ENCODE measurements around the gene SSH2.

Gene SSH2

DNA sequence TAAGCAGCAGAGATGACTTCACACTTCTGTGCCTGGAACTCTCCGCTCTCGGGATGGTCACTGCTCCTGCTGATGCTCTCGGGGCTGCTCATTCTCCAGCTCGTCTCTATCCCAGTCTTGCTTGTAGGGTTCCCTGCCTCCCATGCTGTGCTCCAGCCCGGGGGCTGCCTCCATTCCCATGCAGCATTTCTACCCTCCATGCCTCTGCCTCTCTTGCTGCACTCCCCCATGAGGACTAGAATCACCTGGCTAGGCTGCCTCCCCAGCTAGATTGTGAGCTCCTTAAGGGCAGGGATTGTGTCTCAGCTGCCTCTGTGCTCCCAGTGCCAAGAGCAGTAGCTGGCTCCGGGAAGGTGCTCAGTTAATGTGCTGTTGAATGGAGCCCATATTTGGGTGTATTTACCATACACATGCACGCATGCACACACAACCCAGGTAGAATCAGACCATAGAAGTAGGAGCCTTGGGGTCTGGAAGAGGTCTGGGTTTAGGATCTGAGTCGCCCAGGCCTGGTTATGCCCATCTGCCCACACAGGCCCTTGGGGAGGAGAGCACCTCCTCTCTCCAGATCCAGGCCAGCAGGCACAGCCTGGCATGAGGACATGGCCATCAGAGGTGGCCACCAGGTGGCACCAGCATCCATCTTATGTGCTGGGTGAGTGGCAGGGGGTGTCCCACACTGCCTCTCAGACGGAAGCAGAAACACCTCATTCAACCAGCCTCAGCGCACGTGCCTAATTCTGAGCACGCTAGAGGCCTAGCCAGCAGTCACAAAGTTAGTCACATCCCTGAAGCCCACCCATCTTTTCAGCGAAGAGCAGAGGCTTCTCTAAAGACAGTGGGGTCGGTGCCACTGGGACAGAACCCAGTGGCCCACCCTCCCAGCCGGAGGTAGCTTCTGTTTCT lies 349.9 kb downstream of the SSH2 start (continued):
- no peak for TF ChIP-seq ZNF747 (tag by site-specific recombination; IDR thresholded peaks at IDR 0.05)
- TF ChIP-seq ZNF654 (tag by site-specific recombination; IDR thresholded peaks at IDR 0.05; ENCODE audit: low read depth): peak; percentile 85
- no peak for TF ChIP-seq ZBTB21 (tag by site-specific recombination; IDR thresholded peaks at IDR 0.05)
- TF ChIP-seq KLF8 (tag by site-specific recombination; IDR thresholded peaks at IDR 0.05): no peak
- TF ChIP-seq, protein P1, sequence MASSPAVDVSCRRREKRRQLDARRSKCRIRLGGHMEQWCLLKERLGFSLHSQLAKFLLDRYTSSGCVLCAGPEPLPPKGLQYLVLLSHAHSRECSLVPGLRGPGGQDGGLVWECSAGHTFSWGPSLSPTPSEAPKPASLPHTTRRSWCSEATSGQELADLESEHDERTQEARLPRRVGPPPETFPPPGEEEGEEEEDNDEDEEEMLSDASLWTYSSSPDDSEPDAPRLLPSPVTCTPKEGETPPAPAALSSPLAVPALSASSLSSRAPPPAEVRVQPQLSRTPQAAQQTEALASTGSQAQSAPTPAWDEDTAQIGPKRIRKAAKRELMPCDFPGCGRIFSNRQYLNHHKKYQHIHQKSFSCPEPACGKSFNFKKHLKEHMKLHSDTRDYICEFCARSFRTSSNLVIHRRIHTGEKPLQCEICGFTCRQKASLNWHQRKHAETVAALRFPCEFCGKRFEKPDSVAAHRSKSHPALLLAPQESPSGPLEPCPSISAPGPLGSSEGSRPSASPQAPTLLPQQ (tag by site-specific recombination; IDR thresholded peaks at IDR 0.05): peak; percentile 36; the same call in 1 of the 2 replicates
- TF ChIP-seq GLIS2 (tag by site-specific recombination; IDR thresholded peaks at IDR 0.05): peak; percentile 95
- no peak for TF ChIP-seq ZNF223 (tag by site-specific recombination; IDR thresholded peaks at IDR 0.05)
- TF ChIP-seq, protein P2, sequence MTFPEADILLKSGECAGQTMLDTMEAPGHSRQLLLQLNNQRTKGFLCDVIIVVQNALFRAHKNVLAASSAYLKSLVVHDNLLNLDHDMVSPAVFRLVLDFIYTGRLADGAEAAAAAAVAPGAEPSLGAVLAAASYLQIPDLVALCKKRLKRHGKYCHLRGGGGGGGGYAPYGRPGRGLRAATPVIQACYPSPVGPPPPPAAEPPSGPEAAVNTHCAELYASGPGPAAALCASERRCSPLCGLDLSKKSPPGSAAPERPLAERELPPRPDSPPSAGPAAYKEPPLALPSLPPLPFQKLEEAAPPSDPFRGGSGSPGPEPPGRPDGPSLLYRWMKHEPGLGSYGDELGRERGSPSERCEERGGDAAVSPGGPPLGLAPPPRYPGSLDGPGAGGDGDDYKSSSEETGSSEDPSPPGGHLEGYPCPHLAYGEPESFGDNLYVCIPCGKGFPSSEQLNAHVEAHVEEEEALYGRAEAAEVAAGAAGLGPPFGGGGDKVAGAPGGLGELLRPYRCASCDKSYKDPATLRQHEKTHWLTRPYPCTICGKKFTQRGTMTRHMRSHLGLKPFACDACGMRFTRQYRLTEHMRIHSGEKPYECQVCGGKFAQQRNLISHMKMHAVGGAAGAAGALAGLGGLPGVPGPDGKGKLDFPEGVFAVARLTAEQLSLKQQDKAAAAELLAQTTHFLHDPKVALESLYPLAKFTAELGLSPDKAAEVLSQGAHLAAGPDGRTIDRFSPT (tag by site-specific recombination; IDR thresholded peaks at IDR 0.05): 0 out of 2 replicates have a peak, but pooled peaks have one; percentile 15
- TF ChIP-seq HOXC10 (CRISPR knock-in tag; IDR thresholded peaks at IDR 0.05): no peak
- no peak for TF ChIP-seq ZNF16 (tag by site-specific recombination; IDR thresholded peaks at IDR 0.05; ENCODE audit: low read depth)
- no peak for TF ChIP-seq KLF9 (tag by site-specific recombination; IDR thresholded peaks at IDR 0.05; ENCODE audit: low read depth)
- no peak for TF ChIP-seq ZNF837 (tag by site-specific recombination; IDR thresholded peaks at IDR 0.05)
- TF ChIP-seq, protein P3, sequence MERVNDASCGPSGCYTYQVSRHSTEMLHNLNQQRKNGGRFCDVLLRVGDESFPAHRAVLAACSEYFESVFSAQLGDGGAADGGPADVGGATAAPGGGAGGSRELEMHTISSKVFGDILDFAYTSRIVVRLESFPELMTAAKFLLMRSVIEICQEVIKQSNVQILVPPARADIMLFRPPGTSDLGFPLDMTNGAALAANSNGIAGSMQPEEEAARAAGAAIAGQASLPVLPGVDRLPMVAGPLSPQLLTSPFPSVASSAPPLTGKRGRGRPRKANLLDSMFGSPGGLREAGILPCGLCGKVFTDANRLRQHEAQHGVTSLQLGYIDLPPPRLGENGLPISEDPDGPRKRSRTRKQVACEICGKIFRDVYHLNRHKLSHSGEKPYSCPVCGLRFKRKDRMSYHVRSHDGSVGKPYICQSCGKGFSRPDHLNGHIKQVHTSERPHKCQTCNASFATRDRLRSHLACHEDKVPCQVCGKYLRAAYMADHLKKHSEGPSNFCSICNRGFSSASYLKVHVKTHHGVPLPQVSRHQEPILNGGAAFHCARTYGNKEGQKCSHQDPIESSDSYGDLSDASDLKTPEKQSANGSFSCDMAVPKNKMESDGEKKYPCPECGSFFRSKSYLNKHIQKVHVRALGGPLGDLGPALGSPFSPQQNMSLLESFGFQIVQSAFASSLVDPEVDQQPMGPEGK (tag by site-specific recombination; IDR thresholded peaks at IDR 0.05): peak; percentile 91
- no peak for TF ChIP-seq ZNF791 (tag by site-specific recombination; IDR thresholded peaks at IDR 0.05)
- no peak for TF ChIP-seq ZNF121 (tag by site-specific recombination; IDR thresholded peaks at IDR 0.05)
- TF ChIP-seq, protein P4, sequence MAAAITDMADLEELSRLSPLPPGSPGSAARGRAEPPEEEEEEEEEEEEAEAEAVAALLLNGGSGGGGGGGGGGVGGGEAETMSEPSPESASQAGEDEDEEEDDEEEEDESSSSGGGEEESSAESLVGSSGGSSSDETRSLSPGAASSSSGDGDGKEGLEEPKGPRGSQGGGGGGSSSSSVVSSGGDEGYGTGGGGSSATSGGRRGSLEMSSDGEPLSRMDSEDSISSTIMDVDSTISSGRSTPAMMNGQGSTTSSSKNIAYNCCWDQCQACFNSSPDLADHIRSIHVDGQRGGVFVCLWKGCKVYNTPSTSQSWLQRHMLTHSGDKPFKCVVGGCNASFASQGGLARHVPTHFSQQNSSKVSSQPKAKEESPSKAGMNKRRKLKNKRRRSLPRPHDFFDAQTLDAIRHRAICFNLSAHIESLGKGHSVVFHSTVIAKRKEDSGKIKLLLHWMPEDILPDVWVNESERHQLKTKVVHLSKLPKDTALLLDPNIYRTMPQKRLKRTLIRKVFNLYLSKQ (tag by site-specific recombination; IDR thresholded peaks at IDR 0.05; ENCODE audit: borderline replicate concordance): no peak
- TF ChIP-seq, protein P5, sequence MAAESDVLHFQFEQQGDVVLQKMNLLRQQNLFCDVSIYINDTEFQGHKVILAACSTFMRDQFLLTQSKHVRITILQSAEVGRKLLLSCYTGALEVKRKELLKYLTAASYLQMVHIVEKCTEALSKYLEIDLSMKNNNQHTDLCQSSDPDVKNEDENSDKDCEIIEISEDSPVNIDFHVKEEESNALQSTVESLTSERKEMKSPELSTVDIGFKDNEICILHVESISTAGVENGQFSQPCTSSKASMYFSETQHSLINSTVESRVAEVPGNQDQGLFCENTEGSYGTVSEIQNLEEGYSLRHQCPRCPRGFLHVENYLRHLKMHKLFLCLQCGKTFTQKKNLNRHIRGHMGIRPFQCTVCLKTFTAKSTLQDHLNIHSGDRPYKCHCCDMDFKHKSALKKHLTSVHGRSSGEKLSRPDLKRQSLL (tag by site-specific recombination; IDR thresholded peaks at IDR 0.05): no peak
- TF ChIP-seq ZBTB7A (tag by site-specific recombination; IDR thresholded peaks at IDR 0.05; ENCODE audit: low read depth): no peak
- TF ChIP-seq ZNF843 (tag by site-specific recombination; IDR thresholded peaks at IDR 0.05): no peak
- no peak for TF ChIP-seq ZNF416 (tag by site-specific recombination; IDR thresholded peaks at IDR 0.05)
- TF ChIP-seq ZNF548 (tag by site-specific recombination; IDR thresholded peaks at IDR 0.05): no peak
- peak; percentile 38; the same call in 1 of the 2 replicates for TF ChIP-seq ZBTB8A (tag by site-specific recombination; IDR thresholded peaks at IDR 0.05)
- no peak for TF ChIP-seq ZNF140 (tag by site-specific recombination; IDR thresholded peaks at IDR 0.05)
- TF ChIP-seq ZFHX2 (tag by site-specific recombination; conservative IDR thresholded peaks at IDR 0.05): peak; percentile 23; the same call in 1 of the 2 replicates
- TF ChIP-seq, protein P6, sequence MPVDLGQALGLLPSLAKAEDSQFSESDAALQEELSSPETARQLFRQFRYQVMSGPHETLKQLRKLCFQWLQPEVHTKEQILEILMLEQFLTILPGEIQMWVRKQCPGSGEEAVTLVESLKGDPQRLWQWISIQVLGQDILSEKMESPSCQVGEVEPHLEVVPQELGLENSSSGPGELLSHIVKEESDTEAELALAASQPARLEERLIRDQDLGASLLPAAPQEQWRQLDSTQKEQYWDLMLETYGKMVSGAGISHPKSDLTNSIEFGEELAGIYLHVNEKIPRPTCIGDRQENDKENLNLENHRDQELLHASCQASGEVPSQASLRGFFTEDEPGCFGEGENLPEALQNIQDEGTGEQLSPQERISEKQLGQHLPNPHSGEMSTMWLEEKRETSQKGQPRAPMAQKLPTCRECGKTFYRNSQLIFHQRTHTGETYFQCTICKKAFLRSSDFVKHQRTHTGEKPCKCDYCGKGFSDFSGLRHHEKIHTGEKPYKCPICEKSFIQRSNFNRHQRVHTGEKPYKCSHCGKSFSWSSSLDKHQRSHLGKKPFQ (tag by site-specific recombination; IDR thresholded peaks at IDR 0.05): no peak
- TF ChIP-seq KLF7 (tag by site-specific recombination; IDR thresholded peaks at IDR 0.05; ENCODE audit: borderline replicate concordance): no peak
- TF ChIP-seq ZEB2 (tag by site-specific recombination; IDR thresholded peaks at IDR 0.05): no peak
- no peak for TF ChIP-seq YY1 (tag by site-specific recombination; IDR thresholded peaks at IDR 0.05)
- TF ChIP-seq GFI1B (tag by site-specific recombination; IDR thresholded peaks at IDR 0.05): no peak
- TF ChIP-seq ZNF37A (tag by site-specific recombination; IDR thresholded peaks at IDR 0.05): no peak
- TF ChIP-seq ZNF558 (tag by site-specific recombination; IDR thresholded peaks at IDR 0.05): no peak

Measured in HEK293 (cell line).